Colonic mucosa (tissue), 4 donors: ENCODE measurements around the gene MEIOSIN. TPM values are rescaled to one million over a fixed set of nuclear protein-coding genes. Genes with fewer than 3 reads are reported as not detected.

Source experiments
- DNase-seq: peaks from one replicate; pipeline ENCODE4 v3.0.0-alpha.2; 2020
- H3K27ac ChIP-seq: fragments of 200-600 bp; one replicate; pipeline ENCODE4 v1.8.0; 2021
- H3K27me3 ChIP-seq: fragments of 200-600 bp; one replicate; pipeline ENCODE4 v1.8.0; 2021
- H3K36me3 ChIP-seq: fragments of 200-600 bp; one replicate; pipeline ENCODE4 v1.8.0; 2021
- H3K4me1 ChIP-seq: fragments of 200-600 bp; one replicate; pipeline ENCODE4 v1.8.0; 2021; ENCODE audit warnings: mild to moderate bottlenecking
- H3K4me3 ChIP-seq: fragments of 200-600 bp; one replicate; pipeline ENCODE4 v1.8.0; 2021
- H3K9ac ChIP-seq, 2 donors: one replicate each; pipeline ENCODE4 v1.7.0; 2013; ENCODE audit warnings: control low read depth in 2 of 2, low read depth in 2 of 2, low read length in 2 of 2
- H3K9me3 ChIP-seq: fragments of 200-600 bp; one replicate; pipeline ENCODE4 v1.8.0; 2021
- intact Hi-C: fragments of 100-400 bp; cut with DNase I; formaldehyde crosslinking; loops from one replicate; pipeline ENCODE4 v1.14.1; 2022
- total RNA-seq, 2 donors: library from RNA; stranded (reverse); fragmentation: NEBNext Ultra II Directional in 1 of 2; extraction: Animal tissue kit (Norgen Biotek cat#: 25700) in 1 of 2; gene quantifications; one replicate each; pipeline ENCODE4 v1.2.1, GENCODE V29; 2021
- TF ChIP-seq, protein P1 (sequence below): fragments of 200-600 bp; IDR thresholded peaks from one replicate; pipeline ENCODE4 v1.8.0; 2022; ENCODE audit warnings: antibody characterized with exemption, mild to moderate bottlenecking
- donor health status: healthy.
- donor health status: DM: no; HTN: no; CAD: no.
- donor health status: DM: no; HTN: no; CAD: no.

MEIOSIN gene
- total RNA-seq, 2 donors from 2014 or later: not detected

DNA sequence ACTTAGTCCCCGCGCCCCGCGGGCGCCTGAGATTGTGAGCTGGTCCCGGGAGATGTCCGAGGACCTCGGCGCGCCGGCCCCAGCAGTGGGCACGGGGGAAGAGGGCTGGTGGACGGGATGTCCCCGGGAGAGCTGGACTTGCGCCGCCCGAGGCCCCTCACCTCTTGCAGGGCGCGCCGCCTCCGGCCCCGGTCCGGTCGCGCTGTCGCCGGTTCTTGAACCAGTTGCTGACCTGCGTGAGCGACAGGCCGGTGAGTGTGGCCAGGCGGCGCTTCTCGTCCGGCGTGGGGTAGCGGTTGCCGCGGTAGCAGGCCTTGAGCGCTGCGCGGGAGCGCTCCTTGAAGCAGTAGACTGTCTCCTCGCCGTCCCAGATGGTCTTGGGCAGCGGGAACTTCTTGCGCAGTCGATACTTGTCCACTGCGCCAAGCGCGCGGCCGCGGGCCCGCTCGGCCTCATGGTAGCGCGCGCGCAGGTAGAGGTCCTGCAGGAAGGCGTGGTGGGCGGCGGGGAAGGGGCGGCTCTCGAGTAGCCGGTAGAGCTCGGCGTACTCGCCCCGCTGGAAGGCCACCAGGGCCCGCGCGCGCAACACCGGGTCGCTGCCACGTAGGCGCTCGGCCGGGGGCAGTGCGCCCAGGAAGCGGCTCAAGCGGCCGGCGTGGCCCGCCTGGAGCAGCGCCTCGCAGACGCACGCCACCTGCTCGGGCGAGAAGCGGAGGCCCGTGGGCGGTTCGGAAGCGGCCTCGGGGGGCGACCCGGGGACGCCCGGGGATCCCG is 34.8 kb downstream of the MEIOSIN start:
- Histone ChIP-seq H3K27ac (peak overlapping the region; percentile 97), H3K27me3 (no peaks in the 10 kb centered on the region), H3K9me3 (no peaks in the 10 kb centered on the region), H3K4me3 (peak overlapping the region; percentile 77), H3K9ac (peak overlapping the region; percentile 91 to 95), H3K36me3 (no peaks in the 10 kb centered on the region), H3K4me1 (peaks cover 8% of the 10 kb centered on the region)
- peak; percentile 67 for DNase-seq
- TF ChIP-seq, protein P1, sequence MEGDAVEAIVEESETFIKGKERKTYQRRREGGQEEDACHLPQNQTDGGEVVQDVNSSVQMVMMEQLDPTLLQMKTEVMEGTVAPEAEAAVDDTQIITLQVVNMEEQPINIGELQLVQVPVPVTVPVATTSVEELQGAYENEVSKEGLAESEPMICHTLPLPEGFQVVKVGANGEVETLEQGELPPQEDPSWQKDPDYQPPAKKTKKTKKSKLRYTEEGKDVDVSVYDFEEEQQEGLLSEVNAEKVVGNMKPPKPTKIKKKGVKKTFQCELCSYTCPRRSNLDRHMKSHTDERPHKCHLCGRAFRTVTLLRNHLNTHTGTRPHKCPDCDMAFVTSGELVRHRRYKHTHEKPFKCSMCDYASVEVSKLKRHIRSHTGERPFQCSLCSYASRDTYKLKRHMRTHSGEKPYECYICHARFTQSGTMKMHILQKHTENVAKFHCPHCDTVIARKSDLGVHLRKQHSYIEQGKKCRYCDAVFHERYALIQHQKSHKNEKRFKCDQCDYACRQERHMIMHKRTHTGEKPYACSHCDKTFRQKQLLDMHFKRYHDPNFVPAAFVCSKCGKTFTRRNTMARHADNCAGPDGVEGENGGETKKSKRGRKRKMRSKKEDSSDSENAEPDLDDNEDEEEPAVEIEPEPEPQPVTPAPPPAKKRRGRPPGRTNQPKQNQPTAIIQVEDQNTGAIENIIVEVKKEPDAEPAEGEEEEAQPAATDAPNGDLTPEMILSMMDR: no peak
- intact Hi-C loops: loop anchor here (5.0 kb wide), 2 partner anchors 51 to 76 kb away; partner anchors contain the start of genes QPCTL and SNRPD2

DNA sequence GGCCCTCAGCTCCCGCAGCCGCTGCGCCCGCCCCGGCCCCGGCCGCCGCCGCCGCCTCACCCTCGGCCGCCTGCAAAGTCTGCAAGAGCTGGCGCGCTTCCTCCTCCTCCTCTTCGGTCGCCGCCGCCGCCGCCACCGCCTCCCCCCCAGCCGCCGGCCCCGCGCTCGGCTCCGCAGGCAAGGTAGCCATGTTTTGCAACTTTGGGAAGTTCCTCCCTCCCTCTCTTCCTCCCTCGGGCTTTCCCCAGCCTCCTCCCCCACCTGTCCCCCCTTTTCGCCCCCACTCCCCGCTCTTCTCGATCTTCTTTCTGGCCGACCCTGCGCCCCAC is 35.4 kb downstream of the MEIOSIN start:
- intact Hi-C loops: loop anchor here (5.0 kb wide), 2 partner anchors 51 to 76 kb away; partner anchors contain the start of genes QPCTL and SNRPD2
- no peak for DNase-seq
- H3K27ac ChIP-seq: peak overlapping the region; percentile 97
- H3K9me3 ChIP-seq: no peaks in the 10 kb centered on the region
- TF ChIP-seq, protein P1: no peak
- no peaks in the 10 kb centered on the region for H3K36me3 ChIP-seq
- H3K4me3 ChIP-seq: peak overlapping the region; percentile 77
- H3K27me3 ChIP-seq: no peaks in the 10 kb centered on the region
- H3K9ac ChIP-seq: peak overlapping the region; percentile 94 to 95
- H3K4me1 ChIP-seq: peaks cover 8% of the 10 kb centered on the region

DNA sequence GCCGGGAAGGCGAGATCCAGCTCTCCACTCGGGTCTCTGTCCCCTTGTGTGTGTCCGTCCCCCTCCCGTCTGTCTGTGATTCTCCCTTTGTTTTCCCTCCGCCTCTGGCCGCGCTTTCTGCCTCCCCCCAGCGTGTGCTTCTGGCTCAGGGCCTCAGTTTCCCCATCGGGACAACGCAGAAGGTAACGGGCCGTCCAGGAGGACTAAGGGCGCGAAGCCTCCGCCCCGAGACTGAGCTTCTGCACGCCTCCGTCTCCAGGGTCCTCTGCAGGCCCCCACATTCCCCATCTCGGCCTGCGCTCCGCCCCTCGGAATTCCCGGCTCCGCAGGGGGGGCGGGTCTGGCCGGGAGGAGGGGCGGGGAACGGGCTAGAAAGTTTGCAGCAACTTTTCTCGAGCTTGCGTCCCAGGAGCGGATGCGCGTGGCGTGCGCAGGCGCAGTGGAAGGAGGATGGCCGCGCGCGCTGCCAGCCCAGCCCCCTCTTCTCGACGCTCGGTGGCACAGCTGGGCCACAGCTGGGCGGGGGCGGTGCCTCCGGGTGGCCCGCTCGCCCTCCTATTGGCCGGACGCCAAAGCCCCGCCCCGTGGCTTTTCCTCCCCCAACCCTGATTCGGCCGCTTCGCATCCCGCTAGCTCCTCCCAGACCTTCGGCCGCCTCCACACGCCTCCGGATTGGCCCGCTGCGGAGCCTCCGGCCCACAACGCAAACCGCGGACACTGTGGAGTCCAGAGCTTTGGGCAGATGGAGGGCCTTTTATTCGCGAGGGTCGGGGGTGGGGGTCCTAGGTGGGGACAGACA is 35.9 kb downstream of the MEIOSIN start, which contains the start of gene SIX5:
SIX5 (minus strand) TSS at position 269 of the 799 bp plus-strand sequence. CDS start 408 bp downstream, outside the sequence.
- H3K36me3 ChIP-seq: no peaks in the 10 kb centered on the region
- H3K4me1 ChIP-seq: peaks cover 8% of the 10 kb centered on the region
- DNase-seq: peak; percentile 99
- peak within 1 kb of the TSS; percentile 94 to 95 for H3K9ac ChIP-seq
- no peaks in the 10 kb centered on the region for H3K27me3 ChIP-seq
- no peaks in the 10 kb centered on the region for H3K9me3 ChIP-seq
- H3K27ac ChIP-seq: peak within 1 kb of the TSS; percentile 97
- TF ChIP-seq, protein P1: no peak
- intact Hi-C loops: loop anchor here (5.0 kb wide), 2 partner anchors 52 to 77 kb away; partner anchors contain the start of genes QPCTL and SNRPD2
- H3K4me3 ChIP-seq: peak within 1 kb of the TSS; percentile 77

DNA sequence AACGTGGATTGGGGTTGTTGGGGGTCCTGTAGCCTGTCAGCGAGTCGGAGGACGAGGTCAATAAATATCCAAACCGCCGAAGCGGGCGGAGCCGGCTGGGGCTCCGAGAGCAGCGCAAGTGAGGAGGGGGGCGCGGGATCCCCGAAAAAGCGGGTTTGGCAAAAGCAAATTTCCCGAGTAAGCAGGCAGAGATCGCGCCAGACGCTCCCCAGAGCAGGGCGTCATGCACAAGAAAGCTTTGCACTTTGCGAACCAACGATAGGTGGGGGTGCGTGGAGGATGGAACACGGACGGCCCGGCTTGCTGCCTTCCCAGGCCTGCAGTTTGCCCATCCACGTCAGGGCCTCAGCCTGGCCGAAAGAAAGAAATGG is 36.6 kb downstream of the MEIOSIN start:
- Histone ChIP-seq H3K27me3 (no peaks in the 10 kb centered on the region), H3K9ac (peak overlapping the region; percentile 63 to 94), H3K36me3 (no peaks in the 10 kb centered on the region), H3K9me3 (no peaks in the 10 kb centered on the region), H3K27ac (peak overlapping the region; percentile 97), H3K4me1 (peaks cover 8% of the 10 kb centered on the region), H3K4me3 (peak overlapping the region; percentile 77)
- intact Hi-C loops: loop anchor here (5.0 kb wide), 2 partner anchors 53 to 78 kb away; partner anchors contain the start of genes QPCTL and SNRPD2
- TF ChIP-seq, protein P1: no peak
- DNase-seq: peak; percentile 68
